Activated CD8-positive, alpha-beta T cell treated with anti-CD3 and anti-CD28 coated beads for 36 hours (primary cell): ENCODE measurements around the gene WDFY2. TPM values are rescaled to one million over a fixed set of nuclear protein-coding genes. Genes with fewer than 3 reads are reported as not detected.
"Not testable (repeated sequence)": the region's sequence is repeated elsewhere in the genome, so short reads cannot be mapped to it uniquely, and the experiment has no call there.

ENCODE experiments used
- ATAC-seq: fragments of 200-7000 bp; cut with Tn5 transposase; one replicate; pipeline ENCODE4 v1.10.0; 2021; ENCODE audit warnings: mild to moderate bottlenecking, moderate library complexity
- CTCF ChIA-PET: fragments of 350-600 bp; sonication (Branson Sonifier 250); formaldehyde crosslinking; loops from one replicate; lab custom pipeline; 2021; ENCODE audit warnings: antibody characterized with exemption; lab: Charles Lee
- POLR2A ChIA-PET: fragments of 350-600 bp; sonication (Branson Sonifier 250); formaldehyde crosslinking; loops from one replicate; lab custom pipeline; 2021; ENCODE audit warnings: antibody characterized with exemption; lab: Charles Lee
- DNase-seq: peaks from one replicate; pipeline ENCODE4 v3.0.0-alpha.2; 2020
- H3K27ac Mint-ChIP-seq: one replicate; pipeline ENCODE4 v1.8.0; 2021; ENCODE audit warnings: mild to moderate bottlenecking, mixed read lengths
- H3K27me3 Mint-ChIP-seq: one replicate; pipeline ENCODE4 v1.8.0; 2021; ENCODE audit warnings: mixed read lengths
- H3K36me3 Mint-ChIP-seq: one replicate; pipeline ENCODE4 v1.8.0; 2021; ENCODE audit warnings: low read depth, mixed read lengths
- H3K4me1 Mint-ChIP-seq: one replicate; pipeline ENCODE4 v1.8.0; 2021; ENCODE audit warnings: low read depth, mixed read lengths
- H3K4me3 Mint-ChIP-seq: one replicate; pipeline ENCODE4 v1.8.0; 2021; ENCODE audit warnings: mild to moderate bottlenecking, moderate library complexity, mixed read lengths
- H3K9me3 Mint-ChIP-seq: one replicate; pipeline ENCODE4 v1.8.0; 2021; ENCODE audit warnings: mixed read lengths
- CTCF ChIP-seq: fragments of 200-600 bp; IDR thresholded peaks from one replicate; pipeline ENCODE4 v1.8.0; 2022; ENCODE audit warnings: antibody characterized with exemption, mild to moderate bottlenecking
- intact Hi-C: fragments of 100-400 bp; cut with micrococcal nuclease; formaldehyde crosslinking; loops from one replicate; pipeline ENCODE4 v1.10.0; 2022
- total RNA-seq, 2 experiments: library from RNA; stranded (reverse); gene quantifications; one replicate each; pipeline ENCODE4 v1.2.3, GENCODE V29; 2021

Gene WDFY2
- total RNA-seq, 2 experiments from 2014 or later: 11.2 to 11.6 TPM

GRCh38 chr13:51636349-51636890, 52.2 kb downstream of the WDFY2 start:
- intact Hi-C loops: no loop called here
- no peak overlapping the region for H3K4me3 Mint-ChIP-seq
- no peaks in the 10 kb centered on the region for H3K9me3 Mint-ChIP-seq
- no peak overlapping the region for H3K27ac Mint-ChIP-seq
- ATAC-seq: no peak
- no peak for DNase-seq
- CTCF ChIA-PET: no interaction called here
- H3K36me3 Mint-ChIP-seq: no peaks in the 10 kb centered on the region
- no peak for TF ChIP-seq CTCF
- H3K4me1 Mint-ChIP-seq: peaks cover 39% of the 10 kb centered on the region
- POLR2A ChIA-PET: no interaction called here
- H3K27me3 Mint-ChIP-seq: no peaks in the 10 kb centered on the region

GRCh38 chr13:51637852-51638215, 53.6 kb downstream of the WDFY2 start:
- no peaks in the 10 kb centered on the region for H3K27me3 Mint-ChIP-seq
- no peak overlapping the region for H3K4me3 Mint-ChIP-seq
- H3K4me1 Mint-ChIP-seq: peaks cover 34% of the 10 kb centered on the region
- ChIA-PET POLR2A (no interaction called here), CTCF (no interaction called here)
- no peak for DNase-seq
- intact Hi-C loops: no loop called here
- no peaks in the 10 kb centered on the region for H3K9me3 Mint-ChIP-seq
- TF ChIP-seq CTCF: no peak
- ATAC-seq: no peak
- no peaks in the 10 kb centered on the region for H3K36me3 Mint-ChIP-seq
- H3K27ac Mint-ChIP-seq: no peak overlapping the region

- no peak for TF ChIP-seq CTCF
- CTCF ChIA-PET: interaction anchor here (0.9 to 1.0 kb wide), 2 partner anchors 20 to 24 kb away, joined by 3 to 4 read pairs; no protein-coding TSS in a partner anchor
- H3K27ac Mint-ChIP-seq: no peak overlapping the region
- ATAC-seq: no peak
- DNase-seq: no peak
- no peaks in the 10 kb centered on the region for H3K9me3 Mint-ChIP-seq
- H3K36me3 Mint-ChIP-seq: no peaks in the 10 kb centered on the region
- POLR2A ChIA-PET: no interaction called here
- H3K4me3 Mint-ChIP-seq: no peak overlapping the region
- no peaks in the 10 kb centered on the region for H3K27me3 Mint-ChIP-seq
- H3K4me1 Mint-ChIP-seq: peaks cover 34% of the 10 kb centered on the region
- intact Hi-C loops: no loop called here
These were observed 54.1 kb downstream of the WDFY2 start for GRCh38 chr13:51638216-51638871.

GRCh38 chr13:51639171-51639570, 54.9 kb downstream of the WDFY2 start:
- no peak for ATAC-seq
- Mint-ChIP-seq H3K4me3 (no peak overlapping the region), H3K36me3 (no peaks in the 10 kb centered on the region), H3K27ac (no peak overlapping the region), H3K27me3 (no peaks in the 10 kb centered on the region), H3K4me1 (peaks cover 40% of the 10 kb centered on the region), H3K9me3 (no peaks in the 10 kb centered on the region)
- CTCF ChIA-PET: interaction anchor here (0.9 to 1.0 kb wide), 2 partner anchors 21 to 25 kb away, joined by 3 to 4 read pairs; no protein-coding TSS in a partner anchor
- intact Hi-C loops: no loop called here
- DNase-seq: no peak
- POLR2A ChIA-PET: no interaction called here
- no peak for TF ChIP-seq CTCF

GRCh38 chr13:51640696-51641095, 56.4 kb downstream of the WDFY2 start:
- CTCF ChIA-PET: not testable (repeated sequence)

More at GRCh38 chr13:51640696-51641095, 56.4 kb downstream of the WDFY2 start:
- H3K27ac Mint-ChIP-seq, H3K9me3 Mint-ChIP-seq, H3K4me3 Mint-ChIP-seq, ATAC-seq, H3K27me3 Mint-ChIP-seq, H3K36me3 Mint-ChIP-seq, intact Hi-C loops, POLR2A ChIA-PET, DNase-seq: not testable (repeated sequence)
- H3K4me1 Mint-ChIP-seq: peaks cover 44% of the 10 kb centered on the region
